ENCODE data around the gene ERMP1. TPM values are rescaled to one million over a fixed set of nuclear protein-coding genes. Genes with fewer than 3 reads are reported as not detected.

The ERMP1 gene
- total RNA-seq, 2 experiments from 2014 or later: 23.5 to 27.1 TPM

Other genes starting within 250 kb of the ERMP1 start
- gene RIC1, start 204.0 kb downstream of the ERMP1 start, total RNA-seq: 10 to 100 TPM; 14.5 to 16.4 TPM
- gene MLANA, start 57.8 kb upstream of the ERMP1 start, total RNA-seq: not detected
- 10 to 100 TPM; 19.0 to 19.5 TPM for gene RANBP6, start 182.5 kb upstream of the ERMP1 start, total RNA-seq